Endodermal cell (in vitro differentiated cells): ENCODE results near the gene ANKS3. TPM values are rescaled to one million over a fixed set of nuclear protein-coding genes. Genes with fewer than 3 reads are reported as not detected.
"Not testable (repeated sequence)": the region's sequence is repeated elsewhere in the genome, so short reads cannot be mapped to it uniquely, and the experiment has no call there.

Experiments
- DNase-seq: peaks from one replicate; pipeline ENCODE4 v3.0.0-alpha.2; 2017
- H3K27ac ChIP-seq: 2 replicates; pipeline ENCODE4 v1.5.1; 2013; ENCODE audit warnings: mild to moderate bottlenecking, low read depth, low read length, moderate library complexity
- H3K27me3 ChIP-seq: 2 replicates; pipeline ENCODE4 v1.6.1; 2013; ENCODE audit warnings: mild to moderate bottlenecking, low read length, moderate library complexity; ENCODE audit not compliant: insufficient read depth, control insufficient read depth, poor library complexity, severe bottlenecking
- H3K36me3 ChIP-seq: 2 replicates; pipeline ENCODE4 v1.7.0; 2013; ENCODE audit warnings: mild to moderate bottlenecking, low read length, moderate library complexity; ENCODE audit not compliant: control insufficient read depth, insufficient read depth
- H3K4me1 ChIP-seq: one replicate; pipeline ENCODE4 v1.7.0; 2013; ENCODE audit warnings: low read length; ENCODE audit not compliant: control insufficient read depth, insufficient read depth
- H3K4me3 ChIP-seq: 2 replicates; pipeline ENCODE4 v1.5.1; 2013; ENCODE audit warnings: mild to moderate bottlenecking, low read length, moderate library complexity
- H3K9ac ChIP-seq: 2 replicates; pipeline ENCODE4 v1.6.1; 2013; ENCODE audit warnings: mild to moderate bottlenecking, low read length, moderate library complexity; ENCODE audit not compliant: poor library complexity, severe bottlenecking; ENCODE audit errors: extremely low read depth
- H3K9me3 ChIP-seq: 2 replicates; pipeline ENCODE4 v1.6.1; 2013; ENCODE audit warnings: mild to moderate bottlenecking, low read length, moderate library complexity; ENCODE audit not compliant: control insufficient read depth
- H3K27ac Mint-ChIP-seq: 2 replicates; pipeline ENCODE4 v1.8.0; 2020; ENCODE audit warnings: mixed read lengths
- H3K27me3 Mint-ChIP-seq: 2 replicates; pipeline ENCODE4 v1.8.0; 2021; ENCODE audit warnings: mild to moderate bottlenecking, mixed read lengths; ENCODE audit not compliant: insufficient read depth
- H3K36me3 Mint-ChIP-seq: 2 replicates; pipeline ENCODE4 v1.8.0; 2020; ENCODE audit warnings: low read depth, mixed read lengths
- H3K4me1 Mint-ChIP-seq: 2 replicates; pipeline ENCODE4 v1.8.0; 2020; ENCODE audit warnings: mixed read lengths
- H3K4me3 Mint-ChIP-seq: 2 replicates; pipeline ENCODE4 v1.8.0; 2020; ENCODE audit warnings: mild to moderate bottlenecking, moderate library complexity, mixed read lengths
- H3K9me3 Mint-ChIP-seq: 2 replicates; pipeline ENCODE4 v1.8.0; 2020; ENCODE audit warnings: mild to moderate bottlenecking, mixed read lengths
- CTCF ChIP-seq: fragments of 200-600 bp; sonication (generic); conservative IDR thresholded peaks from 2 replicates; pipeline ENCODE4 v1.5.0; 2021; ENCODE audit warnings: antibody characterized with exemption, mild to moderate bottlenecking
- WGBS, 2 experiments: methylation state at CpG; one replicate each; pipeline versions ENCODE4 v1.1.5 to v1.1.7; 2013; ENCODE audit warnings: missing lambda C conversion rate in 2 of 2, mixed read lengths in 1 of 2; ENCODE audit not compliant: insufficient coverage in 1 of 2, insufficient read length in 1 of 2; 5-methylcytosine and 5-hydroxymethylcytosine counted together
- total RNA-seq, 2 donors: library from RNA; stranded (reverse); fragmentation: NEBNext Ultra II Directional in 1 of 2; extraction: Animal tissue kit (Norgen Biotek cat#: 25700) in 1 of 2; gene quantifications; 2 replicates in 1 of 2; 3 replicates in 1 of 2; pipeline ENCODE4 v1.2.1, GENCODE V29; 2021

The ANKS3 gene
- total RNA-seq, 2 donors from 2014 or later: 32.4 to 41.0 TPM

- H3K27ac Mint-ChIP-seq: no peak overlapping the region
- DNase-seq: no peak
- H3K4me1 Mint-ChIP-seq: peaks cover 16% of the 10 kb centered on the region
- no peaks in the 10 kb centered on the region for H3K9me3 ChIP-seq
- no peak overlapping the region for H3K4me3 Mint-ChIP-seq
- peaks cover 3% of the 10 kb centered on the region for H3K4me1 ChIP-seq
- WGBS, 2 experiments: 95 to 97% methylated on average over 7 to 13 of the region's 13 CpGs
- H3K36me3 Mint-ChIP-seq: peaks cover 46% of the 10 kb centered on the region
- no peak for TF ChIP-seq CTCF
- H3K9me3 Mint-ChIP-seq: no peaks in the 10 kb centered on the region
- no peak overlapping the region for H3K9ac ChIP-seq
- H3K27me3 ChIP-seq: no peaks in the 10 kb centered on the region
- H3K27ac ChIP-seq: no peak overlapping the region
- H3K27me3 Mint-ChIP-seq: no peaks in the 10 kb centered on the region
- peaks cover 14% of the 10 kb centered on the region for H3K36me3 ChIP-seq
- H3K4me3 ChIP-seq: no peak overlapping the region
These were observed 82.2 kb downstream of the ANKS3 start for GRCh38 chr16:4651827-4652226.

- H3K9me3 ChIP-seq, H3K4me3 Mint-ChIP-seq, H3K27me3 ChIP-seq, H3K27me3 Mint-ChIP-seq, H3K4me3 ChIP-seq, H3K27ac ChIP-seq, H3K9ac ChIP-seq, H3K9me3 Mint-ChIP-seq, H3K4me1 ChIP-seq, H3K36me3 ChIP-seq: not testable (repeated sequence)
- peak; percentile 94 for TF ChIP-seq CTCF
- Mint-ChIP-seq H3K4me1 (peaks cover 16% of the 10 kb centered on the region), H3K36me3 (peaks cover 39% of the 10 kb centered on the region), H3K27ac (peak overlapping the region; percentile 88)
- peak; percentile 94 for DNase-seq
- WGBS, 2 experiments: 88 to 91% methylated on average over 11 to 15 of the region's 15 CpGs
These were observed 83.5 kb downstream of the ANKS3 start for GRCh38 chr16:4650443-4651074.

- Mint-ChIP-seq H3K4me3 (no peak overlapping the region), H3K4me1 (peaks cover 16% of the 10 kb centered on the region)
- DNase-seq: no peak
These were observed 84.2 kb downstream of the ANKS3 start for GRCh38 chr16:4649744-4650442.

More at GRCh38 chr16:4649744-4650442, 84.2 kb downstream of the ANKS3 start:
- Histone ChIP-seq H3K4me1 (peaks cover 3% of the 10 kb centered on the region), H3K27me3 (no peaks in the 10 kb centered on the region), H3K9me3 (no peaks in the 10 kb centered on the region), H3K27ac (no peak overlapping the region), H3K4me3 (no peak overlapping the region), H3K36me3 (peaks cover 8% of the 10 kb centered on the region), H3K9ac (no peak overlapping the region)
- Mint-ChIP-seq H3K27me3 (no peaks in the 10 kb centered on the region), H3K36me3 (peaks cover 35% of the 10 kb centered on the region), H3K27ac (peak overlapping the region; percentile 44), H3K9me3 (no peaks in the 10 kb centered on the region)
- TF ChIP-seq CTCF: no peak
- 93 to 98% methylated on average over 20 to 25 of the region's 25 CpGs for WGBS, 2 experiments
